Frontal cortex (tissue), 4 donors: ENCODE results near the gene CD99L2. TPM values are rescaled to one million over a fixed set of nuclear protein-coding genes. Genes with fewer than 3 reads are reported as not detected.

Experiments
- DNase-seq, 2 donors: peaks; one replicate each; pipeline ENCODE4 v3.0.0; 2012; ENCODE audit warnings: low spot score in 2 of 2
- FAIRE-seq: peaks from 2 replicates; lab custom pipeline; 2012; peaks lifted over from hg19 to GRCh38; lab: Jason Lieb, UNC
- total RNA-seq: library from RNA; depleted of rRNA; stranded (reverse); fragments of >200 nt; gene quantifications from one replicate; pipeline ENCODE4 v1.2.3, GENCODE V29; 2014
- donor health status: control.
- donor health status: control.
- donor health status: control.

Gene CD99L2
- total RNA-seq, 1 donor from 2014 or later, result 33.0 TPM

- no peak for FAIRE-seq
- no peak for DNase-seq
Measured at GRCh38 chrX:150821971-150822370, 76.5 kb downstream of the CD99L2 start.

GRCh38 chrX:150813922-150814321, 84.5 kb downstream of the CD99L2 start:
- FAIRE-seq (no peak), DNase-seq (no peak)

GRCh38 chrX:150806827-150807226, 91.6 kb downstream of the CD99L2 start:
- no peak for DNase-seq
- no peak for FAIRE-seq

- no peak for DNase-seq
Measured at GRCh38 chrX:150805736-150806135, 92.7 kb downstream of the CD99L2 start.

GRCh38 chrX:150792949-150793527, 105.4 kb downstream of the CD99L2 start:
- FAIRE-seq, result no peak

More at GRCh38 chrX:150805736-150806135, 92.7 kb downstream of the CD99L2 start:
- FAIRE-seq, result no peak

GRCh38 chrX:150790021-150790420, 108.4 kb downstream of the CD99L2 start:
- no peak for DNase-seq
- FAIRE-seq, result no peak

More at GRCh38 chrX:150792949-150793527, 105.4 kb downstream of the CD99L2 start:
- DNase-seq, result no peak

GRCh38 chrX:150781677-150782076, 116.8 kb downstream of the CD99L2 start:
- FAIRE-seq, result no peak
- DNase-seq, result no peak

GRCh38 chrX:150779385-150779784, 119.1 kb downstream of the CD99L2 start:
- no peak for FAIRE-seq

GRCh38 chrX:150777328-150777992, 121.0 kb downstream of the CD99L2 start:
- FAIRE-seq, result no peak
- no peak for DNase-seq

More at GRCh38 chrX:150779385-150779784, 119.1 kb downstream of the CD99L2 start:
- no peak for DNase-seq

- DNase-seq (no peak), FAIRE-seq (no peak)
Measured at GRCh38 chrX:150775569-150776350, 122.7 kb downstream of the CD99L2 start.

GRCh38 chrX:150774798-150775568, 123.5 kb downstream of the CD99L2 start:
- FAIRE-seq, result no peak
- no peak for DNase-seq

GRCh38 chrX:150773634-150774033, 124.8 kb downstream of the CD99L2 start:
- DNase-seq (no peak), FAIRE-seq (no peak)

- DNase-seq, result no peak
Measured at GRCh38 chrX:150773117-150773516, 125.4 kb downstream of the CD99L2 start.

GRCh38 chrX:150772150-150772970, 126.1 kb downstream of the CD99L2 start:
- FAIRE-seq (no peak), DNase-seq (peak; percentile 47 to 64)

More at GRCh38 chrX:150773117-150773516, 125.4 kb downstream of the CD99L2 start:
- no peak for FAIRE-seq

- FAIRE-seq (no peak), DNase-seq (no peak)
Measured at GRCh38 chrX:150771116-150771515, 127.4 kb downstream of the CD99L2 start.

- FAIRE-seq (no peak), DNase-seq (no peak)
Measured at GRCh38 chrX:150770623-150771022, 127.8 kb downstream of the CD99L2 start.

- FAIRE-seq, result no peak
Measured at GRCh38 chrX:150769408-150769807, 129.1 kb downstream of the CD99L2 start.

GRCh38 chrX:150768580-150769190, 129.8 kb downstream of the CD99L2 start:
- FAIRE-seq (no peak), DNase-seq (no peak)

More at GRCh38 chrX:150769408-150769807, 129.1 kb downstream of the CD99L2 start:
- DNase-seq, result no peak

- no peak for DNase-seq
Measured at GRCh38 chrX:150768132-150768485, 130.4 kb downstream of the CD99L2 start.

More at GRCh38 chrX:150768132-150768485, 130.4 kb downstream of the CD99L2 start:
- no peak for FAIRE-seq
